HUES48 (cell line): ENCODE measurements around the gene GKN2.
"Not testable (repeated sequence)": the region's sequence is repeated elsewhere in the genome, so short reads cannot be mapped to it uniquely, and the experiment has no call there.

Source experiments
- H3K27ac ChIP-seq: one replicate; pipeline ENCODE4 v1.7.0; 2013; ENCODE audit warnings: low read depth, low read length, inconsistent platforms
- H3K27me3 ChIP-seq: 2 replicates; pipeline ENCODE4 v1.6.1; 2013; ENCODE audit warnings: mild to moderate bottlenecking, low read length; ENCODE audit not compliant: control insufficient read depth, insufficient read depth
- H3K36me3 ChIP-seq: 2 replicates; pipeline ENCODE4 v1.6.1; 2013; ENCODE audit warnings: low read length; ENCODE audit not compliant: control insufficient read depth, insufficient read depth
- H3K4me1 ChIP-seq: 2 replicates; pipeline ENCODE4 v1.6.1; 2013; ENCODE audit warnings: mild to moderate bottlenecking, low read length; ENCODE audit not compliant: control insufficient read depth, insufficient read depth
- H3K4me3 ChIP-seq: 2 replicates; pipeline ENCODE4 v1.5.1; 2013; ENCODE audit warnings: mild to moderate bottlenecking, low read depth, low read length
- H3K9ac ChIP-seq: 2 replicates; pipeline ENCODE4 v1.6.1; 2013; ENCODE audit warnings: mild to moderate bottlenecking, low read depth, low read length, moderate library complexity
- H3K9me3 ChIP-seq: 2 replicates; pipeline ENCODE4 v1.6.1; 2013; ENCODE audit warnings: low read length; ENCODE audit not compliant: control insufficient read depth, insufficient read depth

Gene GKN2

GRCh38 chr2:68961380-68961779 lies 8.7 kb upstream of the GKN2 start:
- Histone ChIP-seq H3K4me3 (no peak overlapping the region), H3K9ac (no peak overlapping the region), H3K27me3 (no peaks in the 10 kb centered on the region), H3K9me3 (no peaks in the 10 kb centered on the region), H3K4me1 (no peaks in the 10 kb centered on the region), H3K27ac (no peak overlapping the region), H3K36me3 (no peaks in the 10 kb centered on the region)

- no peak overlapping the region for H3K9ac ChIP-seq
- no peak overlapping the region for H3K27ac ChIP-seq
- H3K27me3 ChIP-seq: no peaks in the 10 kb centered on the region
- H3K4me3 ChIP-seq: no peak overlapping the region
- no peaks in the 10 kb centered on the region for H3K4me1 ChIP-seq
- no peaks in the 10 kb centered on the region for H3K36me3 ChIP-seq
- no peaks in the 10 kb centered on the region for H3K9me3 ChIP-seq
Observed at GRCh38 chr2:68959001-68959400, 6.3 kb upstream of the GKN2 start.

GRCh38 chr2:68955432-68955831 lies 2.7 kb upstream of the GKN2 start:
- not testable (repeated sequence) for H3K9ac ChIP-seq, H3K9me3 ChIP-seq, H3K27ac ChIP-seq, H3K4me1 ChIP-seq, H3K36me3 ChIP-seq, H3K27me3 ChIP-seq, H3K4me3 ChIP-seq

- Histone ChIP-seq H3K27me3 (0 out of 2 replicates have a peak, but pooled peaks cover 3% of the 10 kb centered on the region), H3K36me3 (no peaks in the 10 kb centered on the region)
Observed at GRCh38 chr2:68951899-68952298, 794 bp downstream of the GKN2 start.

GRCh38 chr2:68948710-68949109 lies 4.0 kb downstream of the GKN2 start:
- Histone ChIP-seq H3K27ac (no peak overlapping the region), H3K9me3 (no peaks in the 10 kb centered on the region), H3K36me3 (no peaks in the 10 kb centered on the region)

More at GRCh38 chr2:68951899-68952298, 794 bp downstream of the GKN2 start:
- Histone ChIP-seq H3K9ac (no peak overlapping the region), H3K27ac (no peak overlapping the region), H3K9me3 (no peaks in the 10 kb centered on the region), H3K4me3 (no peak overlapping the region), H3K4me1 (peaks cover 8% of the 10 kb centered on the region)

GRCh38 chr2:68946117-68946516 lies 6.6 kb downstream of the GKN2 start:
- H3K27me3 ChIP-seq: no peaks in the 10 kb centered on the region
- H3K9ac ChIP-seq: no peak overlapping the region
- H3K4me1 ChIP-seq: 0 out of 2 replicates have a peak, but pooled peaks cover 9% of the 10 kb centered on the region
- no peak overlapping the region for H3K4me3 ChIP-seq
- no peak overlapping the region for H3K27ac ChIP-seq
- no peaks in the 10 kb centered on the region for H3K36me3 ChIP-seq
- H3K9me3 ChIP-seq: no peaks in the 10 kb centered on the region

More at GRCh38 chr2:68948710-68949109, 4.0 kb downstream of the GKN2 start:
- H3K4me1 ChIP-seq: peaks cover 16% of the 10 kb centered on the region
- no peak overlapping the region for H3K9ac ChIP-seq
- H3K27me3 ChIP-seq: 0 out of 2 replicates have a peak, but pooled peaks cover 3% of the 10 kb centered on the region
- H3K4me3 ChIP-seq: no peak overlapping the region

GRCh38 chr2:68943581-68944568 lies 8.8 kb downstream of the GKN2 start:
- H3K36me3 ChIP-seq: no peaks in the 10 kb centered on the region
- no peaks in the 10 kb centered on the region for H3K9me3 ChIP-seq
- no peaks in the 10 kb centered on the region for H3K27me3 ChIP-seq
- H3K9ac ChIP-seq: peak overlapping the region; percentile 53
- H3K4me3 ChIP-seq: peak overlapping the region; percentile 65
- 0 out of 2 replicates have a peak, but pooled peaks cover 9% of the 10 kb centered on the region for H3K4me1 ChIP-seq
- H3K27ac ChIP-seq: no peak overlapping the region

- no peaks in the 10 kb centered on the region for H3K9me3 ChIP-seq
- no peak overlapping the region for H3K4me3 ChIP-seq
- H3K4me1 ChIP-seq: 0 out of 2 replicates have a peak, but pooled peaks cover 9% of the 10 kb centered on the region
- no peaks in the 10 kb centered on the region for H3K36me3 ChIP-seq
- no peak overlapping the region for H3K9ac ChIP-seq
- no peak overlapping the region for H3K27ac ChIP-seq
- no peaks in the 10 kb centered on the region for H3K27me3 ChIP-seq
Observed at GRCh38 chr2:68942827-68943226, 9.9 kb downstream of the GKN2 start.

- no peaks in the 10 kb centered on the region for H3K36me3 ChIP-seq
- no peaks in the 10 kb centered on the region for H3K9me3 ChIP-seq
- H3K9ac ChIP-seq: no peak overlapping the region
- no peak overlapping the region for H3K4me3 ChIP-seq
- H3K4me1 ChIP-seq: 0 out of 2 replicates have a peak, but pooled peaks cover 9% of the 10 kb centered on the region
- no peak overlapping the region for H3K27ac ChIP-seq
- H3K27me3 ChIP-seq: no peaks in the 10 kb centered on the region
Observed at GRCh38 chr2:68940369-68940768, 12.3 kb downstream of the GKN2 start.

GRCh38 chr2:68939962-68940361 lies 12.7 kb downstream of the GKN2 start:
- Histone ChIP-seq H3K9ac (no peak overlapping the region), H3K36me3 (no peaks in the 10 kb centered on the region), H3K4me1 (0 out of 2 replicates have a peak, but pooled peaks cover 9% of the 10 kb centered on the region), H3K9me3 (no peaks in the 10 kb centered on the region), H3K27ac (no peak overlapping the region), H3K4me3 (no peak overlapping the region), H3K27me3 (no peaks in the 10 kb centered on the region)

- Histone ChIP-seq H3K27ac (no peak overlapping the region), H3K27me3 (no peaks in the 10 kb centered on the region), H3K9me3 (no peaks in the 10 kb centered on the region), H3K9ac (no peak overlapping the region), H3K4me1 (0 out of 2 replicates have a peak, but pooled peaks cover 4% of the 10 kb centered on the region), H3K4me3 (no peak overlapping the region), H3K36me3 (no peaks in the 10 kb centered on the region)
Observed at GRCh38 chr2:68938938-68939337, 13.8 kb downstream of the GKN2 start.
